ENCODE data around the gene RO60. TPM values are rescaled to one million over a fixed set of nuclear protein-coding genes. Genes with fewer than 3 reads are reported as not detected.

RO60 gene
- total and polyA plus RNA-seq, 2 of the 4 experiments (the other 2 are of a cell fraction) = 10.9 to 161 TPM

Small RNA genes within 50 kb of the gene (microRNA-seq; reads per million reads assigned to microRNA genes)
- gene SCARNA18B (ENCODE audit: insufficient read depth, insufficient read length) = not detected

Small RNA genes within 50 kb of the gene (small RNA-seq; reads per million reads assigned to genes)
- gene SCARNA18B = 0 to 14.5 (median 0.32) reads per million in 5 experiments

Other genes starting within 250 kb of the RO60 start
- 12.9 and 25.8 TPM in 2 replicates for gene UCHL5, start 252 bp upstream of the RO60 start, total RNA-seq (2012; rRNA removed)
- gene UCHL5, start 252 bp upstream of the RO60 start, polyA plus RNA-seq (2012; rRNA removed) = 15.7 and 18.4 TPM in 2 replicates
- 2.0 and 12.8 TPM in 2 replicates for gene GLRX2, start 45.8 kb downstream of the RO60 start, total RNA-seq (2012; rRNA removed)
- gene GLRX2, start 45.8 kb downstream of the RO60 start, polyA plus RNA-seq (2012; rRNA removed) = 13.7 and 15.9 TPM in 2 replicates
- 29.6 and 44.7 TPM in 2 replicates for gene CDC73, start 62.4 kb downstream of the RO60 start, total RNA-seq (2012; rRNA removed)
- 22.1 and 22.3 TPM in 2 replicates for gene CDC73, start 62.4 kb downstream of the RO60 start, polyA plus RNA-seq (2012; rRNA removed)
- 4.5 and 5.8 TPM in 2 replicates for gene B3GALT2, start 127.0 kb downstream of the RO60 start, total RNA-seq (2012; rRNA removed)
- 1.1 and 1.8 TPM in 2 replicates for gene B3GALT2, start 127.0 kb downstream of the RO60 start, polyA plus RNA-seq (2012; rRNA removed)